Measurements from ENCODE around the gene ZNF280B.
"Not testable (repeated sequence)": the region's sequence is repeated elsewhere in the genome, so short reads cannot be mapped to it uniquely, and the experiment has no call there.

Gene ZNF280B

GRCh38 chr22:22462813-22463567 is 45.6 kb downstream of the ZNF280B start:
- DNase-seq: peak; percentile 40

- DNase-seq: no peak
Measured at GRCh38 chr22:22461583-22461982, 47.0 kb downstream of the ZNF280B start.

GRCh38 chr22:22461111-22461510 is 47.4 kb downstream of the ZNF280B start:
- DNase-seq: no peak

GRCh38 chr22:22460635-22461034 is 47.9 kb downstream of the ZNF280B start:
- peak; percentile 34 for DNase-seq

DNA sequence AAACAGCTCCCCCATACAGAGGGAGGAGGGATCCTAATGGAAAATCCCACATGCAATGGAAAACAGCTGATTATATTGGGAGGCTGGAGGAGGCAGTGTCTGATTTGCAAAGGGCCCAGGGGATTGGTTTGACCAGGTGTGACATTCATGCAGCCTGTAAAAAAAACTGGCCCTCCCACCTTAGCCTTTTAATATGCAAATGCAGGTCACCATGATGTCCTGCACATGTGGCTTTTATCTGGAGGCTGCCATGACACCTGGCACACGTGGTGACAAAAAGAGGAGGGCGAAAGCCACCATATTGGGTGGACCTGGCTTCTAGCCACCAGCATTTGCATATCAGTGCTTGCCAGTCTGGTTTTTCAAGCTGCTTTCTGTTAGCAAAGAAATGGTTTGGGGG is 48.5 kb downstream of the ZNF280B start:
- DNase-seq: no peak

- DNase-seq: peak; percentile 24
Measured at GRCh38 chr22:22458896-22459588, 49.5 kb downstream of the ZNF280B start.

DNA sequence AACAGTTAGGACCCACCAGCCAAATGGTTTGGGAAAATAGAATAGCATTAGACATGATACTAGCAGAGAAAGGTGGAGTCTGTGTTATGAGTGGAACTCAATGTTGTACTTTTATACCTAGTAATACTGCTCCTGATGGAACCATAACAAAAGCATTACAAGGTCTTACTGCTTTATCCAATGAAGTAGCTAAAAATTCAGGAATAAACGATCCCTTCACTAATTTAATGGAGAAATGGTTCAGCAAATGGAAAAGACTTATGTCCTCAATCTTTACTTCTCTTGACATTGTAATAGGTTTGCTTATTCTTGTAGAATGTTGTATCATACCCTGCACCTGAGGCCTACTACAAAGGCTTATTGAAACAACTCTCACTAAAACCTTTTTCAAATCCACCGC is 50.2 kb downstream of the ZNF280B start:
- DNase-seq: no peak

- DNase-seq: no peak
Measured at GRCh38 chr22:22454997-22455396, 53.5 kb downstream of the ZNF280B start.

GRCh38 chr22:22452996-22453686 is 55.4 kb downstream of the ZNF280B start:
- no peak for DNase-seq

DNA sequence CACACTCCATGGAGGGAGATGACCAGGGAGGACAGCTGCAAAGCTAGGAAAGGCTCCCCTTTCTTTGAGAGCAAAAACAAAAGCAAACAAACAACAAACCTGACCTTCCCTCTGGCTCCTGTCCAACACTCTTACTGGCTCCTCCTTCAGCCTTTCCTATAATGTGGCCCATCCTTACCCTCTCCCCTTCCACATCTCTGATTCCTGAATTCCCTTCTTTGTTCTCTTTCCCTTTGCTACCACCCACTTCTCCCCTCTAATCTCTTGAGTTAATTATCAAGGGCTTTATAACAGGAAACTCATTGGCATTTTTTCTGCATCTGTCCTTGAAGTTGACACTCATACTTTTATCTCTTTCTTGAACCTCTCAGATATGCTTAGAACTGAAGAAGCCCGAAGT is 56.3 kb downstream of the ZNF280B start:
- DNase-seq: no peak

DNA sequence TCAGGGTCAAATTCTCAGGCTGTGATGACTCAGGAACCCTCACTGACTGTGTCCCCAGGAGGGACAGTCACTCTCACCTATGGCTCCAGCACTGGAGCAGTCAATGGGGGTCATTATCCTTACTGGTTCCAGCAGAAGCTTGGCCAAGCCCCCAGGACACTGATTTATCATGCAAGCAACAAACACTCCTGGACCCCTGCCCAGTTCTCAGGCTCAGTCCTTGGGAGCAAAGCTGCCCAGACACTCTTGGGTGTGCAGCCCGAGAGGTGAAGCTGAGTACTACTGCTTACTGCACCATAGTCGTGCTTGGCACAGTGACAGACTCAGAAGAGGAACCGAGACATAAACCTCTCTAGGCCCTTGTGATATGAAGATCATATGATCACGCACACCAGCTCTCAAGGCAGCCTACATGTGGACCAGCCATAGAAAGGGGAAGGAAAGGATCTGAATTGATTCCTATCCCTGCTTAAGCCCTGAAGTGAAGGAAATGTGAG is 58.2 kb downstream of the ZNF280B start:
- DNase-seq: peak; percentile 85

DNA sequence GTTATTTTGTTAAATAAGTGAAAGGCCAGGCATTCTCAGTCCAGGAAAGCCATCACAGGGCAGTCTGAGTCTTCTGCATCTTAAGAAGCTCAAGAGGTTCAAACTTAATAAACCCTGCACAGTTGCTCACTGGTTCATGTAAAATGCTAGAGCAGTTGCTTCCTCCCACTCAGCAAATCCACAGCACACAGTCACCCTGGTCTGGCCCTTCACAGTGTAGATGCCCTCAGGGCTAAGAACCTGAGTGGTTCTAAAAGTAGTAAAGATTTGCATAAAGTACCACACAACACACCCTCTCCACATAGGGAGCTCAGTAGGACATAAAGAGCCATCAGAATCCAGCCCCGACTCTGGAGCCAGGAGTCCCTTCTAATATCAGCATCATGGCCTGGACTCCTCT is 58.7 kb downstream of the ZNF280B start:
- no peak for DNase-seq

DNA sequence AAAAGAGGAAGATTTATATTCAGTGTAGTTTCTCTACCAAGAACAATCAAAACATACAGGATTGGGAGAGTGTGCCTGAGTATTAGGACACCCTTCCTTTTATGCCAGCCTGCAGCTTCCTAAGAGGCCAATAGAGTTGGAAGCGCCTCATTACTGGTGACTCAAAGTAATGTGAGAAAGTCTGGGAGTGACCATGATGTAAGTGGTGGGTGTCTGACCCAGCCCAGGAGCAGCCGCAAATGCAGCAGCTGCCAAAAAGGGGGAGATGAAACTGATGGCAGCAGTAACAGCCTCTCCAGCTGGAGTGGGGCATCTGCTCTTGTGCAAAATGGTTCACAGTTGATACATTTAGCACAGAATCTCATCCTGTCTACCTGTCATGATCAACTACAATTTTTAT is 62.0 kb downstream of the ZNF280B start:
- DNase-seq: no peak

DNA sequence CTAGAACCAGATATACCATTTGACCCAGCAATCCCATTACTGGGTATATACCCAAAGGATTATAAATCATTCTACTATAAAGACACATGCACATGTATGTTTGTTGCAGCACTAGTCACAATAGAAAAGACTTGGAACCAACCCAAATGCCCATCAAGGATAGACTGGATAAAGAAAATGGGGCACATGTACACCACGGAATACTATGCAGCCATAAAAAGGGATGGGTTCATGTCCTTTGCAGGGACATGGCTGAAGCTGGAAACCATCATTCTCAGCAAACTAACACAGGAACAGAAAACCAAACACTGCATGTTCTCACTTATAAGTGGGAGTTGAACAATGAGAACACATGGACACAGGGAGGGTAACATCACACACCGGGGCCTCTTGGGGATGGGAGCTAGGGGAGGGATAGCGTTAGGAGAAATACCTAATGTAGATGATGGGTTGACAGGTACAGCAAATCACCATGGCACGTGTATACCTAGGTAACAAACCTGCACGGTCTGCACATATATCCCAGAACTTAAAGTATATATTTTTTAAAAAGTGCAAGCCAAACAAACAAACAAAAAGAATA is 64.4 kb downstream of the ZNF280B start:
- not testable (repeated sequence) for DNase-seq

- DNase-seq: no peak
Measured at GRCh38 chr22:22442928-22443709, 65.4 kb downstream of the ZNF280B start.

DNA sequence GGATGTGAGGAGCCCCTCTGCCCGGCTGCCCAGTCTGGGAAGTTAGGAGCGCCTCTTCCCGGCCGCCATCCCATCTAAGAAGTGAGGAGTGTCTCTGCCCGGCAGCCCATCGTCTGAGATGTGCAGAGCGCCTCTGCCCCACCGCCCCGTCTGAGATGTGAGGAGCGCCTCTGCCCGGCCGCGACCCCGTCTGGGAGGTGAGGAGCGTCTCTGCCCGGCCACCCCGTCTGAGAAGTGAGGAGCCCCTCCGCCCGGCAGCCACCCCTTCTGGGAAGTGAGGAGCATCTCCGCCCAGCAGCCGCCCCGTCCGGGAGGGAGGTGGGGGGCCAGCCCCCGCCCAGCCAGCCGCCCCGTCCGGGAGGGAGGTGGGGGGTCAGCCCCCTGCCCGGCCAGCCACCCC is 66.9 kb downstream of the ZNF280B start:
- DNase-seq: not testable (repeated sequence)

GRCh38 chr22:22440188-22440587 is 68.4 kb downstream of the ZNF280B start:
- DNase-seq: no peak
